Stomach (tissue), 4 donors: ENCODE measurements around the gene PLEKHA4.

ENCODE experiments used
- POLR2A ChIP-seq, 4 donors: fragments of 450-650 bp; IDR thresholded peaks; one replicate each; pipeline ENCODE4 v1.6.1; 2016; ENCODE audit warnings: antibody characterized with exemption in 4 of 4, control low read depth in 2 of 4, mild to moderate bottlenecking in 1 of 4, moderate library complexity in 1 of 4
- TF ChIP-seq, protein P1 (sequence below), 7 experiments: fragments of 450-650 bp in 4 of 7; fragments of 200-600 bp in 3 of 7; sonication (generic) in 3 of 7; IDR thresholded peaks; one replicate each; pipeline ENCODE4 v1.5.1; 2016 to 2019; ENCODE audit warnings: antibody characterized with exemption in 7 of 7, control low read depth in 2 of 7, mild to moderate bottlenecking in 1 of 7

DNA sequence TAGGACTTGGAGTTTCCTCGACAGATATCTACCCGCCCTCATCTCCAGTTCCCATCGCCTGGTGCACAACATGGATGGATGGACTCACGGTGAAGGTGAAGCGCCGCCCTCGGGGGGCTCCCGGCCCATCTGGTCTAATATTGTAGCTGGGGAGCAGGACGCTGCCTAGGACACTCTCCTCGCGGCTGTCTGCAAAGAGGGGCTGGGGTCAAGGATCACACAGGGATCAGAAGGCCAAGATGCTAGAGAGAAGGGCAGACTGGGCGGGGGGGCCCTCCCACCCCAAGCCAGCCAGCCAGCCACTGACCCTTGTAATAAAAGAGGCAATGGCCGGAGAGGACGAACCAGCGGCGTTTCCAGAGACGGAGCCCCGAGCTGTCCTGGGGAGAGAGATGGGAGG lies 7.1 kb downstream of the PLEKHA4 start:
- TF ChIP-seq, protein P1, sequence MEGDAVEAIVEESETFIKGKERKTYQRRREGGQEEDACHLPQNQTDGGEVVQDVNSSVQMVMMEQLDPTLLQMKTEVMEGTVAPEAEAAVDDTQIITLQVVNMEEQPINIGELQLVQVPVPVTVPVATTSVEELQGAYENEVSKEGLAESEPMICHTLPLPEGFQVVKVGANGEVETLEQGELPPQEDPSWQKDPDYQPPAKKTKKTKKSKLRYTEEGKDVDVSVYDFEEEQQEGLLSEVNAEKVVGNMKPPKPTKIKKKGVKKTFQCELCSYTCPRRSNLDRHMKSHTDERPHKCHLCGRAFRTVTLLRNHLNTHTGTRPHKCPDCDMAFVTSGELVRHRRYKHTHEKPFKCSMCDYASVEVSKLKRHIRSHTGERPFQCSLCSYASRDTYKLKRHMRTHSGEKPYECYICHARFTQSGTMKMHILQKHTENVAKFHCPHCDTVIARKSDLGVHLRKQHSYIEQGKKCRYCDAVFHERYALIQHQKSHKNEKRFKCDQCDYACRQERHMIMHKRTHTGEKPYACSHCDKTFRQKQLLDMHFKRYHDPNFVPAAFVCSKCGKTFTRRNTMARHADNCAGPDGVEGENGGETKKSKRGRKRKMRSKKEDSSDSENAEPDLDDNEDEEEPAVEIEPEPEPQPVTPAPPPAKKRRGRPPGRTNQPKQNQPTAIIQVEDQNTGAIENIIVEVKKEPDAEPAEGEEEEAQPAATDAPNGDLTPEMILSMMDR (IDR thresholded peaks at IDR 0.05), result no peak
- TF ChIP-seq POLR2A (IDR thresholded peaks at IDR 0.05), result no peak
